WTC11 (cell line): ENCODE measurements around the gene UMOD. TPM values are rescaled to one million over a fixed set of nuclear protein-coding genes. Genes with fewer than 3 reads are reported as not detected.

Source experiments
- ATAC-seq: fragments of 200-7000 bp; cut with Tn5 transposase; 2 replicates; pipeline ENCODE4 v1.10.0; 2021; ENCODE audit warnings: mild to moderate bottlenecking, moderate library complexity
- CTCF ChIA-PET: fragments of 300-600 bp; sonication (Branson Sonifier 250); formaldehyde crosslinking; loops from one replicate; lab custom pipeline; 2021; ENCODE audit warnings: antibody characterized with exemption; lab: Charles Lee
- POLR2A ChIA-PET: fragments of 350-600 bp; sonication (Branson Sonifier 250); formaldehyde crosslinking; loops from one replicate; lab custom pipeline; 2021; ENCODE audit warnings: antibody characterized with exemption; lab: Charles Lee
- DNase-seq: peaks from one replicate; pipeline ENCODE4 v3.0.0; 2021; ENCODE audit warnings: low spot score
- H3K27ac Mint-ChIP-seq: 2 replicates; pipeline ENCODE4 v1.8.0; 2021; ENCODE audit warnings: mixed read lengths
- H3K27me3 Mint-ChIP-seq: 2 replicates; pipeline ENCODE4 v1.8.0; 2021; ENCODE audit warnings: low read depth, mild to moderate bottlenecking, moderate library complexity, mixed read lengths
- H3K36me3 Mint-ChIP-seq: 2 replicates; pipeline ENCODE4 v1.8.0; 2021; ENCODE audit warnings: mixed read lengths
- H3K4me1 Mint-ChIP-seq: 2 replicates; pipeline ENCODE4 v1.8.0; 2022; ENCODE audit warnings: mixed read lengths
- H3K4me3 Mint-ChIP-seq: 2 replicates; pipeline ENCODE4 v1.8.0; 2021; ENCODE audit warnings: mild to moderate bottlenecking, moderate library complexity, mixed read lengths
- H3K9me3 Mint-ChIP-seq: 2 replicates; pipeline ENCODE4 v1.8.0; 2021; ENCODE audit warnings: mixed read lengths
- AFF4 ChIP-seq: sonication (generic); formaldehyde crosslinking; IDR thresholded peaks from 2 replicates; pipeline ENCODE4 v1.8.1; 2023; ENCODE audit warnings: mild to moderate bottlenecking, missing genetic modification reagents, borderline replicate concordance
- ATF3 ChIP-seq: sonication (generic); formaldehyde crosslinking; conservative IDR thresholded peaks from 2 replicates; pipeline ENCODE4 v1.8.1; 2022; ENCODE audit warnings: mild to moderate bottlenecking, missing genetic modification reagents
- ATF6 ChIP-seq: sonication (generic); formaldehyde crosslinking; IDR thresholded peaks from 2 replicates; pipeline ENCODE4 v1.8.1; 2023; ENCODE audit warnings: mild to moderate bottlenecking, missing genetic modification reagents
- ELF4 ChIP-seq: sonication (generic); formaldehyde crosslinking; IDR thresholded peaks from 2 replicates; pipeline ENCODE4 v1.8.1; 2022; ENCODE audit warnings: low read depth, mild to moderate bottlenecking, moderate library complexity, missing genetic modification reagents
- FOXP4 ChIP-seq: sonication (generic); formaldehyde crosslinking; IDR thresholded peaks from 2 replicates; pipeline ENCODE4 v1.8.0; 2022; ENCODE audit warnings: mild to moderate bottlenecking, missing genetic modification reagents
- GTF2I ChIP-seq: fragments of 250-450 bp; sonication (Bioruptor Pico); conservative IDR thresholded peaks from 2 replicates; pipeline ENCODE4 v1.4.0; 2021; ENCODE audit warnings: mild to moderate bottlenecking
- JAZF1 ChIP-seq: fragments of 250-450 bp; sonication (Bioruptor Pico); IDR thresholded peaks from 2 replicates; pipeline ENCODE4 v1.9.0; 2021; ENCODE audit warnings: moderate library complexity, mild to moderate bottlenecking, inconsistent platforms
- NFATC4 ChIP-seq: fragments of 250-450 bp; sonication (Bioruptor Pico); IDR thresholded peaks from 2 replicates; pipeline ENCODE4 v1.9.0; 2021; ENCODE audit warnings: mild to moderate bottlenecking
- NFE2L1 ChIP-seq: sonication (generic); formaldehyde crosslinking; IDR thresholded peaks from 2 replicates; pipeline ENCODE4 v1.8.1; 2023; ENCODE audit warnings: missing genetic modification reagents
- PRRX2 ChIP-seq: fragments of 250-450 bp; sonication (Bioruptor Pico); IDR thresholded peaks from 2 replicates; pipeline ENCODE4 v1.8.0; 2021; ENCODE audit warnings: mild to moderate bottlenecking
- RORB ChIP-seq: fragments of 250-450 bp; sonication (Bioruptor Pico); IDR thresholded peaks from 2 replicates; pipeline ENCODE4 v1.9.0; 2021; ENCODE audit warnings: mild to moderate bottlenecking
- STAT6 ChIP-seq: sonication (generic); formaldehyde crosslinking; conservative IDR thresholded peaks from 2 replicates; pipeline ENCODE4 v1.8.1; 2023; ENCODE audit warnings: mild to moderate bottlenecking, low read depth, missing genetic modification reagents, moderate library complexity
- TEAD4 ChIP-seq: sonication (generic); formaldehyde crosslinking; IDR thresholded peaks from 2 replicates; pipeline ENCODE4 v1.8.0; 2022; ENCODE audit warnings: mild to moderate bottlenecking, missing genetic modification reagents
- USF2 ChIP-seq: sonication (generic); formaldehyde crosslinking; IDR thresholded peaks from 2 replicates; pipeline ENCODE4 v1.8.1; 2023; ENCODE audit warnings: mild to moderate bottlenecking, missing genetic modification reagents, moderate library complexity
- ZNF671 ChIP-seq: fragments of 250-450 bp; sonication (Bioruptor Pico); IDR thresholded peaks from 2 replicates; pipeline ENCODE4 v1.8.0; 2021; ENCODE audit warnings: mild to moderate bottlenecking
- ZSCAN18 ChIP-seq: fragments of 250-450 bp; sonication (Bioruptor Pico); IDR thresholded peaks from 2 replicates; pipeline ENCODE4 v2.1.2; 2022; ENCODE audit warnings: mild to moderate bottlenecking, moderate library complexity
- total RNA-seq: library from RNA; stranded (reverse); gene quantifications from 3 replicates; pipeline ENCODE4 v1.2.3, GENCODE V29; 2021

UMOD gene
- total RNA-seq, 1 experiment from 2014 or later = not detected

- no peak overlapping the region for H3K4me3 Mint-ChIP-seq
- DNase-seq (no peak), ATAC-seq (0 out of 2 replicates have a peak, but pooled peaks have one; percentile 32)
- TF ChIP-seq AFF4 (CRISPR knock-in tag) (no peak), PRRX2 (CRISPR knock-in tag) (no peak), JAZF1 (no peak), ELF4 (CRISPR knock-in tag) (no peak), GTF2I (no peak), ATF6 (CRISPR knock-in tag) (no peak), ZSCAN18 (no peak), TEAD4 (CRISPR knock-in tag) (no peak), USF2 (CRISPR knock-in tag) (no peak), NFE2L1 (no peak), RORB (CRISPR knock-in tag) (no peak), STAT6 (CRISPR knock-in tag) (no peak), ATF3 (no peak), FOXP4 (no peak), NFATC4 (no peak), ZNF671 (CRISPR knock-in tag) (no peak)
- no peaks in the 10 kb centered on the region for H3K27me3 Mint-ChIP-seq
- H3K9me3 Mint-ChIP-seq = no peaks in the 10 kb centered on the region
- H3K27ac Mint-ChIP-seq = no peak overlapping the region
- H3K36me3 Mint-ChIP-seq = no peaks in the 10 kb centered on the region
- ChIA-PET CTCF (interaction anchor here (1.0 to 3.2 kb wide), 2 partner anchors 17 to 101 kb away, joined by 4 to 22 read pairs; no protein-coding TSS in a partner anchor), POLR2A (no interaction called here)
- H3K4me1 Mint-ChIP-seq = no peaks in the 10 kb centered on the region
These were observed 49.0 kb upstream of the UMOD start for GRCh38 chr16:20401475-20402016.
